ENCODE data around the gene NDUFS7.

The NDUFS7 gene

DNA sequence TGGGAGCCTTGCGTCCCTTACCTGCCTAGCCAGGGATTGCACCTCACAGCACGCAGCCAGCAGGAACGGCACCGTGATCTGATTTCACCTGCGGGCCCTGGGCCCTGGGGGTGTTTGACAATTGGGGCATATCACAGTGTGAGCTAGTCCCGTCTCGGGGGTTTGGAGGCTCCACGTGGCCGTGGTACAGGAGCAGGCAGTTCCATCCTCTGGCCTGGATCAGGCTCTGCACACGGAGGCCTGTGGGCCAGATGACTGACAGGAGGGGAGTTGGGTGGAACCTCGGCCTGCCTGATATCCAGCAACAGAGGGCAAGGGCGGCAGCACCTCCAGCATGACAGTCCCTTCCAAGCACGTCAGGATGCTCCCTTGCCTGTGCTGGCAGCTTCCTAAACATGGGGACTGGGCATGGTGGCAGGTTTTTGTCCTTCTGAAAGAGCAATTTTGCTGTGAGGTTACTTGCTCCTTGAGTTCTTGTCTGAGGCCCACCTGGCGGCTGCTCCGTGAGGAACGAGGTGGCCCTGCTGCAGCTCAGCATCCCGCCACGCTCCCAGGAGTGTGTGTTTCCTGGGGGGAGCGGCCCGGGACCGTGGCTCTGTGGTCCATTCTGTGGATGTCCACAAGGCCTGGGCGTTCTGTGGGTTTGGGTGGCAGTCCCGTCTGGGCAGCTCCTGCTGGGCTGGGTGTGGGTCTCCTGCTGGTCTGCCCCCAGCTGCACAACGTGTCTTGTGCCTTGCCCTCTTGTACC, 48.2 kb downstream of the NDUFS7 start:
- TF ChIP-seq, protein P1, sequence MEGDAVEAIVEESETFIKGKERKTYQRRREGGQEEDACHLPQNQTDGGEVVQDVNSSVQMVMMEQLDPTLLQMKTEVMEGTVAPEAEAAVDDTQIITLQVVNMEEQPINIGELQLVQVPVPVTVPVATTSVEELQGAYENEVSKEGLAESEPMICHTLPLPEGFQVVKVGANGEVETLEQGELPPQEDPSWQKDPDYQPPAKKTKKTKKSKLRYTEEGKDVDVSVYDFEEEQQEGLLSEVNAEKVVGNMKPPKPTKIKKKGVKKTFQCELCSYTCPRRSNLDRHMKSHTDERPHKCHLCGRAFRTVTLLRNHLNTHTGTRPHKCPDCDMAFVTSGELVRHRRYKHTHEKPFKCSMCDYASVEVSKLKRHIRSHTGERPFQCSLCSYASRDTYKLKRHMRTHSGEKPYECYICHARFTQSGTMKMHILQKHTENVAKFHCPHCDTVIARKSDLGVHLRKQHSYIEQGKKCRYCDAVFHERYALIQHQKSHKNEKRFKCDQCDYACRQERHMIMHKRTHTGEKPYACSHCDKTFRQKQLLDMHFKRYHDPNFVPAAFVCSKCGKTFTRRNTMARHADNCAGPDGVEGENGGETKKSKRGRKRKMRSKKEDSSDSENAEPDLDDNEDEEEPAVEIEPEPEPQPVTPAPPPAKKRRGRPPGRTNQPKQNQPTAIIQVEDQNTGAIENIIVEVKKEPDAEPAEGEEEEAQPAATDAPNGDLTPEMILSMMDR (IDR thresholded peaks at IDR 0.05; ENCODE audit: borderline replicate concordance, control extremely low read depth, extremely low read depth, insufficient read depth, missing control alignments) = no peak
- in situ Hi-C loops (cut with MboI; ENCODE audit: low sequenced_read_pairs, unreplicated experiment) = no loop called here
- DNase-seq (ENCODE audit: low spot score) = no peak

DNA sequence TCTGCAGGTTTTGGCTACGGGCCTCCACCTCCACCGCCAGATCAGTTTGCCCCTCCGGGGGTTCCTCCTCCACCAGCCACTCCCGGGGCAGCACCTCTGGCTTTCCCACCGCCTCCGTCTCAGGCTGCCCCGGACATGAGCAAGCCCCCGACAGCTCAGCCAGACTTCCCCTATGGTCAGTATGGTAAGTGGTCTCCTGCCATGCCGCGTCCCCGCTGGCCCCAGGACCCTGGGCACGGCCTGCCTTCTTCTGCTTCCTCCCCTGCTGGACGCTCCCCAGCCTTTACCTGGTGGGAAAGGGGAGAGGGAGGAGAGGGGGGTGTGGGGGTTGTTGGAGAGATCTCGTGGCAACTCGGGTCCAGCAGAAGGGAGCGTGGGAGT, 48.8 kb downstream of the NDUFS7 start:
- DNase-seq (ENCODE audit: low spot score) = no peak
- TF ChIP-seq, protein P1 (IDR thresholded peaks at IDR 0.05; ENCODE audit: borderline replicate concordance, control extremely low read depth, extremely low read depth, insufficient read depth, missing control alignments) = no peak
- in situ Hi-C loops (cut with MboI; ENCODE audit: low sequenced_read_pairs, unreplicated experiment) = no loop called here

DNA sequence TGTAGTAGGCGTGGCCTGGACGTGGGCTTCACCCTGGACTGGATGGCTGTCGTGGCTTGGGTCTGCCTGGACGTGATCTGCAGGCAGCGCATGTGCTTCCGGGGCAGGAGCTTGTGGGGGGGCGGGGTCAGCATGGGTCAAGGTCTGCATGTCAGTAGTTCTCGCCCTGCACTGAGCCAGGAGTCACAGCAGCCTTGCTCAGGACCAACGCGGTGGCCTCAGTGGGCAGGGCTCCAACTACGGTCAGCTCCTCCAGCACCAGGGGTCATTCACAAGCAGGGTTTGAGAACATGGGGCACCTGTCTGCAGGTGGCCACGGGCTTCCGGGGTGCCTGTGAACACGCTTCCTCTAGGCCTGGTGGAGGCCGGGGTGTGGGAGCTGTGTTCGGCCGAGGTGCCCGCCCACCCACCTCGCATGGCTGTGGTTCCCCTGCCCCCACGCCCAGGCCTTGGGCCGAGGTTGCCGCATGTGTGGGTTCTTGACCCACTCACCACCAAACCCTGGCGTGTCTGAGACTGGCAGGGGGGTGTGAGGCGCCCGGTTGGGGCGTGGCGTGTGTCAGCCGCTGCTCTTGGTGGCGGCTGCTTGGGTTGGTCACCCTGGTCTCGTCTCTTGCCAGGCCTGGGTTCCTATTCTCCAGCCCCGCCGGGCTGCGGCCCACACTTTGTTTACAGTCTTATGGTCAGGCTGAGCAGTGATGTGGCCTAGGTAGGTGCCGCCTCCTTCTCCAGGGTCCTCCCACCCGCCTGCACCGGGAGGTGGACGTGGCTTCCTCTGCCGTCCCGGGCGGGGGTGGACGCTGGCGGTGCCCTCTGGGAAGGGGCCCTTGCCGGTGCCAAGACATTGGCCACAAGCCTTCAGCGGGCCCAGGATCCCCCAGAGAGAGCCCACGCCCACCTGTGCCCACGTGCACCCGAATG, 49.7 kb downstream of the NDUFS7 start:
- in situ Hi-C loops (cut with MboI; ENCODE audit: low sequenced_read_pairs, unreplicated experiment) = no loop called here
- TF ChIP-seq, protein P1 (IDR thresholded peaks at IDR 0.05; ENCODE audit: borderline replicate concordance, control extremely low read depth, extremely low read depth, insufficient read depth, missing control alignments) = no peak
- DNase-seq (ENCODE audit: low spot score) = no peak

DNA sequence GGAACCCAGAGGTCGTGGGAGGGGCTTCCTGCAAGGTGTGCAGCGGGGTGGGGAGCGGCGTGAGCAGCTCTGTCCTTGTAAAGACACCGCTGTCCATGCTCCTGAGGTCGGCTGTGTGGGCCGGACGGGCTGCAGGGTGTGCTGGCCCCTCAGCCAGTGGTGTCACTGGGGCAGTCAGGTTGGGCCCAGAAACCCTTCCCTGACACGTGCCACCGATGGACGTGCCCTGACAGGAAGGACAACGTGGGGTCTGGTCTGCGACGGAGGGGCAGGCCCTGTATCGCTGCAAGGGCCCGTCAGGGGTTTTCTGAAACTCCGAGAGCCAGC, 50.3 kb downstream of the NDUFS7 start:
- TF ChIP-seq, protein P1 (IDR thresholded peaks at IDR 0.05; ENCODE audit: borderline replicate concordance, control extremely low read depth, extremely low read depth, insufficient read depth, missing control alignments) = no peak
- in situ Hi-C loops (cut with MboI; ENCODE audit: low sequenced_read_pairs, unreplicated experiment) = no loop called here
- DNase-seq (ENCODE audit: low spot score) = no peak

DNA sequence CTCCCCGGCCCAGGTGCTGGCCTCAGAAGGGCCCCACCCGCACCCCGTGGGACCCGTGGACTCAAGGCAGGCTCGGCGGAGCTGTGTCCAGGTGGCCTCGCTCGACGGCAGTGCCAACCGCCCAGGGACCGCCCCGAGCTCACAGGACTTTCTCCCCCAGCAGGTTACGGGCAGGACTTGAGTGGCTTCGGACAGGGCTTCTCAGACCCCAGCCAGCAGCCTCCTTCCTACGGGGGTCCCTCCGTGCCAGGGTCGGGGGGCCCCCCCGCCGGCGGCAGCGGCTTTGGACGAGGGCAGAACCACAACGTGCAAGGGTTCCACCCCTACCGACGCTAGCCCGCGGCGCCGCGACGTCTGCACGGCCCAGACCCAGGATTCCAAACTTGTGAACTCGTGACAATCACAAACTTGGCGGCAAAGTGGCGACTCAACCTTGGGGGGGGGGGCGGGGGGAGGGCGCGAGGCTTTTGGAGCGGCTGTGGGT, 50.9 kb downstream of the NDUFS7 start:
- DNase-seq (ENCODE audit: low spot score) = no peak
- in situ Hi-C loops (cut with MboI; ENCODE audit: low sequenced_read_pairs, unreplicated experiment) = no loop called here
- TF ChIP-seq, protein P1 (IDR thresholded peaks at IDR 0.05; ENCODE audit: borderline replicate concordance, control extremely low read depth, extremely low read depth, insufficient read depth, missing control alignments) = no peak

DNA sequence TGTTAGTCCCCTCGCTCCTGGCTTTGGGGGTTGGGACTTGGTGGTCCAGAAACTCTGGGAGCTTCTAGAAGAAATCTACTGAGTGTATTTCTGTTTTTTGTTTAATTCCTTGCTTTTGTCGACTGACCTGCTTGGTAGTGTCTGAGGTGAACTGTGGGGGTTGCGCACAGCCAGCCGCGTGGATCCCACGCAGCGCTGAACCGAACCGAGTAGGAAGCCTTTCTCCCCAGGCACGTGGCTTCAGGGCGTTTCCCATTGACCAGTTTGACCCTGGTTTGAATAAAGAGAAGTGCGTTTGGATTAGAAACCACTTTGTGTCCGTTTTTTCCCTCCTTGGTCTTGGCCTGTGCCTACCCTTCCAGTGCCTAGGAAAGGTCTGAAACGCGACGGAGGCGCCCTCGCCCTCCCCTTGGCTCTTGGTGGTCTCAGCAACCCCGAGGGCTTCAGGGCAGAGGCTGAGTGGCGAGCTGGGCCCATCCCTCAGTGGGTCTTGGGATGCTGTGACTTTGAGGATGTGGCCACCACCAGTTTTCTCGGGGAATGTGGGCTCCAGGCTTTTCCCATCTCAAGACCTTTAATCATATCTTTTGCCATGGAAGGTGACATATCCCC, 51.8 kb downstream of the NDUFS7 start:
- TF ChIP-seq, protein P1 (IDR thresholded peaks at IDR 0.05; ENCODE audit: borderline replicate concordance, control extremely low read depth, extremely low read depth, insufficient read depth, missing control alignments) = no peak
- DNase-seq (ENCODE audit: low spot score) = no peak
- in situ Hi-C loops (cut with MboI; ENCODE audit: low sequenced_read_pairs, unreplicated experiment) = no loop called here
